Measurements from ENCODE around the gene CD2AP.

Gene CD2AP

GRCh38 chr6:47484616-47485015 lies 7.0 kb downstream of the CD2AP start:
- H3K36me3 ChIP-seq: no peaks in the 10 kb centered on the region
- H3K27me3 ChIP-seq: no peaks in the 10 kb centered on the region
- peaks cover 0 to 80% (median 39%) of the 10 kb centered on the region in 11 experiments; a peak in 14 of 22 replicates for H4K20me1 ChIP-seq
- no peaks in the 10 kb centered on the region for H3K9me3 ChIP-seq (replicated peaks in 1 of 11)
- peaks cover 4 to 42% (median 22%) of the 10 kb centered on the region in 10 experiments; a peak in 19 of 20 replicates for H3K4me1 ChIP-seq
- H3K4me3 ChIP-seq: no peak overlapping the region
- no peak overlapping the region for H3K9ac ChIP-seq
- TF ChIP-seq Cebpa-rat (IDR thresholded peaks at IDR 0.05): no peak
- H3K4me2 ChIP-seq: no peak overlapping the region
- H3K27ac ChIP-seq: no peak overlapping the region

GRCh38 chr6:47485083-47485482 lies 7.5 kb downstream of the CD2AP start:
- Histone ChIP-seq H3K27ac (no peak overlapping the region), H3K9ac (no peak overlapping the region), H3K27me3 (no peaks in the 10 kb centered on the region), H3K36me3 (no peaks in the 10 kb centered on the region), H3K4me1 (peaks cover 4 to 37% (median 18%) of the 10 kb centered on the region in 10 experiments; a peak in 16 of 20 replicates), H3K4me2 (no peak overlapping the region), H4K20me1 (peaks cover 0 to 75% (median 34%) of the 10 kb centered on the region in 11 experiments; a peak in 14 of 22 replicates), H3K9me3 (replicated peaks in 1 of 11) (no peaks in the 10 kb centered on the region), H3K4me3 (no peak overlapping the region)
- no peak for TF ChIP-seq Cebpa-rat (IDR thresholded peaks at IDR 0.05)

GRCh38 chr6:47485491-47486135 lies 8.0 kb downstream of the CD2AP start:
- peaks cover 2 to 32% (median 13%) of the 10 kb centered on the region in 10 experiments; a peak in 15 of 20 replicates for H3K4me1 ChIP-seq
- no peak for TF ChIP-seq Cebpa-rat (IDR thresholded peaks at IDR 0.05)
- peaks cover 0 to 73% (median 33%) of the 10 kb centered on the region in 11 experiments; a peak in 14 of 22 replicates for H4K20me1 ChIP-seq
- no peaks in the 10 kb centered on the region for H3K36me3 ChIP-seq
- H3K9ac ChIP-seq: no peak overlapping the region
- no peaks in the 10 kb centered on the region for H3K27me3 ChIP-seq
- H3K27ac ChIP-seq: no peak overlapping the region
- no peak overlapping the region for H3K4me3 ChIP-seq
- H3K9me3 ChIP-seq (replicated peaks in 1 of 11): no peaks in the 10 kb centered on the region
- H3K4me2 ChIP-seq: no peak overlapping the region

- Histone ChIP-seq H3K9me3 (replicated peaks in 1 of 11) (peaks cover 0 to 18% (median 14%) of the 10 kb centered on the region in 11 experiments; a peak in 15 of 22 replicates), H3K4me1 (peaks cover 0 to 5% (median 0%) of the 10 kb centered on the region in 10 experiments; a peak in 2 of 20 replicates), H3K9ac (no peak overlapping the region), H3K36me3 (peaks cover 0 to 14% (median 8%) of the 10 kb centered on the region in 11 experiments; a peak in 12 of 22 replicates), H3K4me3 (no peak overlapping the region), H3K27ac (no peak overlapping the region), H3K4me2 (no peak overlapping the region), H4K20me1 (peaks cover 0 to 49% (median 11%) of the 10 kb centered on the region in 11 experiments; a peak in 12 of 22 replicates), H3K27me3 (no peaks in the 10 kb centered on the region)
- TF ChIP-seq Cebpa-rat (IDR thresholded peaks at IDR 0.05): no peak
Measured at GRCh38 chr6:47489995-47490394, 12.4 kb downstream of the CD2AP start.

GRCh38 chr6:47490676-47491075 lies 13.1 kb downstream of the CD2AP start:
- no peak overlapping the region for H3K4me2 ChIP-seq
- H3K4me3 ChIP-seq: no peak overlapping the region
- peaks cover 0 to 49% (median 11%) of the 10 kb centered on the region in 11 experiments; a peak in 12 of 22 replicates for H4K20me1 ChIP-seq
- peaks cover 0 to 5% (median 0%) of the 10 kb centered on the region in 10 experiments; a peak in 2 of 20 replicates for H3K4me1 ChIP-seq
- peaks cover 0 to 24% (median 19%) of the 10 kb centered on the region in 11 experiments; a peak in 15 of 22 replicates for H3K9me3 ChIP-seq (replicated peaks in 1 of 11)
- peaks cover 0 to 17% (median 11%) of the 10 kb centered on the region in 11 experiments; a peak in 13 of 22 replicates for H3K36me3 ChIP-seq
- H3K9ac ChIP-seq: no peak overlapping the region
- no peak overlapping the region for H3K27ac ChIP-seq
- no peak for TF ChIP-seq Cebpa-rat (IDR thresholded peaks at IDR 0.05)
- no peaks in the 10 kb centered on the region for H3K27me3 ChIP-seq

- H3K4me3 ChIP-seq: no peak overlapping the region; a peak in 1 of 20 replicates
- no peak overlapping the region for H3K27ac ChIP-seq
- H3K27me3 ChIP-seq: no peaks in the 10 kb centered on the region
- H3K9ac ChIP-seq: no peak overlapping the region
- 0 out of 20 replicates have a peak, but pooled peaks cover 0 to 5% (median 0%) of the 10 kb centered on the region in 10 experiments for H3K4me1 ChIP-seq
- no peak overlapping the region for H3K4me2 ChIP-seq
- peaks cover 0 to 34% (median 11%) of the 10 kb centered on the region in 11 experiments; a peak in 10 of 22 replicates for H4K20me1 ChIP-seq
- H3K9me3 ChIP-seq (replicated peaks in 1 of 11): peaks cover 0 to 31% (median 21%) of the 10 kb centered on the region in 11 experiments; a peak in 16 of 22 replicates
- H3K36me3 ChIP-seq: peaks cover 0 to 18% (median 11%) of the 10 kb centered on the region in 11 experiments; a peak in 13 of 22 replicates
- no peak for TF ChIP-seq Cebpa-rat (IDR thresholded peaks at IDR 0.05)
Measured at GRCh38 chr6:47492355-47492754, 14.8 kb downstream of the CD2AP start.

- TF ChIP-seq Cebpa-rat (IDR thresholded peaks at IDR 0.05): no peak
- Histone ChIP-seq H3K9ac (no peak overlapping the region), H3K36me3 (peaks cover 0 to 31% (median 11%) of the 10 kb centered on the region in 11 experiments; a peak in 13 of 22 replicates), H3K27ac (no peak overlapping the region), H3K9me3 (replicated peaks in 1 of 11) (peaks cover 0 to 56% (median 34%) of the 10 kb centered on the region in 11 experiments; a peak in 16 of 22 replicates), H3K4me3 (no peak overlapping the region), H3K27me3 (no peaks in the 10 kb centered on the region), H4K20me1 (peaks cover 0 to 41% (median 8%) of the 10 kb centered on the region in 11 experiments; a peak in 9 of 22 replicates), H3K4me1 (no peaks in the 10 kb centered on the region), H3K4me2 (no peak overlapping the region)
Measured at GRCh38 chr6:47495207-47495606, 17.6 kb downstream of the CD2AP start.

- no peak overlapping the region for H3K4me3 ChIP-seq
- no peak overlapping the region for H3K9ac ChIP-seq
- TF ChIP-seq Cebpa-rat (IDR thresholded peaks at IDR 0.05): no peak
- peaks cover 0 to 50% (median 8%) of the 10 kb centered on the region in 11 experiments; a peak in 9 of 22 replicates for H4K20me1 ChIP-seq
- no peak overlapping the region for H3K4me2 ChIP-seq
- H3K9me3 ChIP-seq (replicated peaks in 1 of 11): peaks cover 0 to 65% (median 34%) of the 10 kb centered on the region in 11 experiments; a peak in 16 of 22 replicates
- peaks cover 0 to 33% (median 13%) of the 10 kb centered on the region in 11 experiments; a peak in 13 of 22 replicates for H3K36me3 ChIP-seq
- H3K27me3 ChIP-seq: no peaks in the 10 kb centered on the region
- no peaks in the 10 kb centered on the region for H3K4me1 ChIP-seq
- no peak overlapping the region for H3K27ac ChIP-seq
Measured at GRCh38 chr6:47495954-47496545, 18.5 kb downstream of the CD2AP start.
